Fibroblast of mammary gland (primary cell): ENCODE measurements around the gene TENM4.

Experiments used
- DNase-seq: peaks from one replicate; pipeline ENCODE4 v3.0.0-alpha.2; 2010; ENCODE audit warnings: low read depth
- H3K4me3 ChIP-seq: 2 replicates; pipeline ENCODE4 v1.5.1; 2011; ENCODE audit warnings: low read depth, mild to moderate bottlenecking, low read length, moderate library complexity; ENCODE audit not compliant: control insufficient read depth
- TF ChIP-seq, protein P1 (sequence below): conservative IDR thresholded peaks from 2 replicates; pipeline ENCODE4 v1.5.1; 2011; ENCODE audit warnings: low read depth, low read length, inconsistent platforms; ENCODE audit not compliant: control insufficient read depth, insufficient read depth

The TENM4 gene

DNA sequence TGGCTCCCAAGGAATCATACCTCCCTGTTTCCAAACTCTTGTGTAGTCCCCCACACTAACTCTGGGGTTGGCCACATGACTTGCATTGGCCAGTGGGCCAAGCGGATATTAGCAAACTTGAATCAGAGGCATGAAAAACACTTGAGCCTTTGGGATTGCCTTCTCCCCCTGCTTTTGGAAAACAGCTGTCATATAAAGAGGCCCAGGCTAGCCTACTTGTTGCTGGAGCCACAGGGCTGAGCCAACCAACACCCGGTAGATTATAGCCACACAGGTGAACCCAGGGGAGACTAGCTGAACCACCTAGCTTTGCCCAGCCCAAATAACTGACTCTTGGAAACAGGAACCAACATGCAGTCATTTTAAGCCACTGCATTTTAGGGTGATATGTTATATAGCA is 354.8 kb downstream of the TENM4 start:
- TF ChIP-seq, protein P1, sequence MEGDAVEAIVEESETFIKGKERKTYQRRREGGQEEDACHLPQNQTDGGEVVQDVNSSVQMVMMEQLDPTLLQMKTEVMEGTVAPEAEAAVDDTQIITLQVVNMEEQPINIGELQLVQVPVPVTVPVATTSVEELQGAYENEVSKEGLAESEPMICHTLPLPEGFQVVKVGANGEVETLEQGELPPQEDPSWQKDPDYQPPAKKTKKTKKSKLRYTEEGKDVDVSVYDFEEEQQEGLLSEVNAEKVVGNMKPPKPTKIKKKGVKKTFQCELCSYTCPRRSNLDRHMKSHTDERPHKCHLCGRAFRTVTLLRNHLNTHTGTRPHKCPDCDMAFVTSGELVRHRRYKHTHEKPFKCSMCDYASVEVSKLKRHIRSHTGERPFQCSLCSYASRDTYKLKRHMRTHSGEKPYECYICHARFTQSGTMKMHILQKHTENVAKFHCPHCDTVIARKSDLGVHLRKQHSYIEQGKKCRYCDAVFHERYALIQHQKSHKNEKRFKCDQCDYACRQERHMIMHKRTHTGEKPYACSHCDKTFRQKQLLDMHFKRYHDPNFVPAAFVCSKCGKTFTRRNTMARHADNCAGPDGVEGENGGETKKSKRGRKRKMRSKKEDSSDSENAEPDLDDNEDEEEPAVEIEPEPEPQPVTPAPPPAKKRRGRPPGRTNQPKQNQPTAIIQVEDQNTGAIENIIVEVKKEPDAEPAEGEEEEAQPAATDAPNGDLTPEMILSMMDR: no peak
- no peak for DNase-seq
- H3K4me3 ChIP-seq: no peak overlapping the region

DNA sequence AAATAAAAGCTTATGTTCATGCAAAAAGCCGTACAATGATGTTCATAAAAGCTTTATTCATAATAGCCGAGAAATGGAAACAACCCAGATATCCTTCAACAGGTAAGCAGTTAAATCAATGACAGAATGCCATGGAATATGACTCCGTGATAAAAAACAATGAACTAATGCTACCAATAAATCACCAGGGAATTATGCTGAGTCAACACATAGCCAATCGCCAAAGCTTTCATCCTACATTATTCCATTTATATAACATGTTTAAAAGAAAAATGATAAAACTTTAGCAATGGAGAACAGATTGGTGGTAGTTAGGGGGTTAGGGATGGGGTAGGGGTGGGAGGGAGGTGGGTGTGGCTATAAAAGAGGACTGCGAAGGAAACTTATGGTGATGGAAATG is 356.4 kb downstream of the TENM4 start:
- H3K4me3 ChIP-seq: no peak overlapping the region
- TF ChIP-seq, protein P1: no peak
- DNase-seq: no peak

DNA sequence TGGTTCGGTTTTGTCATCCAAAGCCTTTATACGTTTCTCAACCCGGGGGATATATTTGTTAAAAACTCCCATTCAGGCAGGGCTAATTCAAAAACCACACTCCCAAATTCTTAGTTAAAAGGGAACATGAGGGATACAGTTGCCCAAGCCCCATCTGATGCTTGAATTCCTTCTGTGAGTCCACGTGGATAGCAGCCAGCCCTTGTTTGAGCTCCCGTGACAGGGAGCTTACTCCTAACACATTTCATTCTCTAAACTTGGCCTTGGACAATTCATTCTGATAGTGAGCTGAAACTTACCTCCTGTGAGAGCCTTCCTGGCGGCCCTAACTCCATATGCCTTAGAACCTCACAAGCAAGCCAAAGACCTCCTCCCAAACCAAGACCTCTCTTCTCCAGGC is 357.5 kb downstream of the TENM4 start:
- DNase-seq: no peak
- no peak overlapping the region for H3K4me3 ChIP-seq

DNA sequence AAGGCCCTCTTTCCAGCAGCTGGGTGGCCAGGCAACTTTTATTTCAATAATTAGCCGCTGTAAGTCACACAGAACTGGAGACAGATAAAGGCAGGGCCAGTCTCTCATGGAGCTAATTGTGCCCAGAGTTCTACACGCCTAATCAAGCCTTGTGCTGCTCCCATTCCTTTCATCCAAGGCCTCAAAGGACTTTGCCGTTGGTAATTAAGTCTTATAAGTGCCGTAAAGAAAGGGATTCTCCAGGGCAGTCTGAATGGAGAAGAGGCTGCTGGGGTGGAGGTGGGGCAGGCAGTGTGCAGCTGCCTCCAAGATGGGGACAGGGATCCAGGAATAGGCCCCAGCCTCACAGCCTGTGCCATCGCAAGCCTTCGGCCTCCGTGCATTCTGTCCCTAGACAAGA is 357.9 kb downstream of the TENM4 start:
- DNase-seq: no peak
- no peak overlapping the region for H3K4me3 ChIP-seq
- TF ChIP-seq, protein P1: no peak

More for the DNA sequence above, 357.5 kb downstream of the TENM4 start:
- TF ChIP-seq, protein P1: no peak

DNA sequence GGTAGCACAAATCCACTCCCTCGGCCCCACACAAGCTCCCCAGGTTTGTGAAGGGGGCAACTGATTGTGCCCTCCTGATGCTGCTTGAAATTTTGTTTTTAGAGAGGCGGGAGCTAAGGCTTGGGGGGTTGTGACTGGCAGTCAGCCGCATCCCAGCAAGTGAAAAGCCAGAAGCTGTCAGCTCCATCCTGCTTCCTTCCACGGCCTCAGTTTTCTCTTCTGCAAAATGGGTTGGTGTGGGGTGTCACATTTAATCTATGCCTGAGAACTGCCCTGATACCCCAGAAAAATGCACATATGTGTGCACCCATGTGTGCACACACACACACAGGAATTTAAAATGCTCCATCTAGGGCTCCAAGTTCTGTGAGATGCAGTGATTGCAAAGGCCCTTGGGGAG is 358.6 kb downstream of the TENM4 start:
- no peak for DNase-seq
- TF ChIP-seq, protein P1: no peak
- H3K4me3 ChIP-seq: no peak overlapping the region

DNA sequence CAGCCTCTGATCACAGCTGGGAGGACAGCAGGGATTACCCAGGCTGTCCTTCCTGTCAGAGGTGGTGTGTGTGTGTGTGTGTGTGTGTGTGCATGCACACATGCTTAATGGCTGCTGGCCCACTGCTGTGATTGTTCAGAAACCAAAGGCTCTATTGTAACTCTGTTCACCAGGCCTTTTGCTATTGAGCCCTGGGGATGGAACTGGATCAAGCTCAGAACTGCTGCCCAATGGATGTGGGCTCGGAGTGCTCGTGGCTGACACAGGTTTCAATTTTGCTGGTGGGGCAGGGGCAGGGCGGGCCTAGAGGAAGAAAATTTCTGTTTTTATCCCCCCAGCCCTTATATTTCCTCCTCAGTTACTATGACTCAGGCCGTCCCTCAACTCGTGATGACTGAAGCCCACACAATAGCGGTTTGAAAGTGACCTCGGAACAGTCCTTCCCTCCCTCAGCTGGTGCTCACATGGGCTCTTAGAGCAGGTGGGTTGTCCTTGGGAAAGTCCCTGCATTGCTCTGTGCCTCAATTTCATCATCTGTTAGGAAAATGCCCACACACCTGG is 359.3 kb downstream of the TENM4 start:
- H3K4me3 ChIP-seq: no peak overlapping the region
- peak; percentile 46 for DNase-seq
- TF ChIP-seq, protein P1: no peak

DNA sequence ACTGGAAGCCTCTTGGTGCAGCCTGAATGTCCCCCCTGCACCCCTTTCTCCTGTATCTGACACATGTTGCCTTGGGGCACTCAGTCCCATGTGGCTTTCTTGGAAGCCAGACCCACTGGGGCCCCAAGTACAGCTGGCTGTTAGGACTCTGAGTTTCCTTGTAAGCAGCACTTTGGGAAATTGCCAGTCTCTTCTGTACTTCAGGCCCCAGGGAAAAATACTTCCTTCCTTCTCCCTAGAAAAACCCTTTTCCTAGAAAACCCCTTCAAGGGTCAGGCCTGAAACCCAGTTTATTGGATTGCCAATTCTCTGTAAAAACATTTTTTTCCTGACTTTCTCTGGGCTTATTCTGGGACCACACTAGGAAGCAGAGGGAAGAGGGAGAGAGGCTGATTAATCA is 360.3 kb downstream of the TENM4 start:
- TF ChIP-seq, protein P1: no peak
- DNase-seq: peak; percentile 12
- H3K4me3 ChIP-seq: no peak overlapping the region
